Choroid plexus epithelial cell (primary cell): ENCODE data around the gene ATRIP.
A peak's percentile ranks its signal among the peaks of the same experiment; 100 is the strongest.

ENCODE experiments used
- DNase-seq: peaks from one replicate; pipeline ENCODE4 v3.0.0-alpha.2; 2010; ENCODE audit warnings: low read depth
- H3K4me3 ChIP-seq: 2 replicates; pipeline ENCODE4 v1.5.1; 2011; ENCODE audit warnings: low read depth, mild to moderate bottlenecking, control low read depth, low read length, moderate library complexity
- TF ChIP-seq, protein P1 (sequence below): conservative IDR thresholded peaks from 2 replicates; pipeline ENCODE4 v1.5.1; 2011; ENCODE audit warnings: low read depth, mild to moderate bottlenecking, control low read depth, inconsistent platforms, low read length, moderate library complexity

Gene ATRIP

DNA sequence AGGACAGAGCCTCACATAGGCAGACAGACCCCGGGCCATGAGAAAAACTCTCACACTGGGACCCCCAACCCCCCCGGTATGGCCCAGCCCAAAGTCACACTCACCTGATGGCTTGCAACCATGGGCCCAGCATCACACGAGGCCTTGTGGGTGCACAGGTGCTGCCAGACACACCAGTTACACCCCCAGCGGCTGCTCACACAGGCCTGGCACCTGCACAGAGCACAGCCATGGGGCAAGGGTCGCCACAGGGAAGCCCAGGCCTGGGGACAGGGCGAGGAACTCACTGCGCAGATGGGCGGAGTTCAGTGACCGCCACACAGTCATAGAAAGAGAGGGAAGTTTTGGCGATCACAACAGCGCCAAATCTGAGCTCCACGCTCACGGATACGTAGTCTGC is 26.0 kb upstream of the ATRIP start:
- DNase-seq, result no peak
- H3K4me3 ChIP-seq, result no peak overlapping the region
- TF ChIP-seq, protein P1, sequence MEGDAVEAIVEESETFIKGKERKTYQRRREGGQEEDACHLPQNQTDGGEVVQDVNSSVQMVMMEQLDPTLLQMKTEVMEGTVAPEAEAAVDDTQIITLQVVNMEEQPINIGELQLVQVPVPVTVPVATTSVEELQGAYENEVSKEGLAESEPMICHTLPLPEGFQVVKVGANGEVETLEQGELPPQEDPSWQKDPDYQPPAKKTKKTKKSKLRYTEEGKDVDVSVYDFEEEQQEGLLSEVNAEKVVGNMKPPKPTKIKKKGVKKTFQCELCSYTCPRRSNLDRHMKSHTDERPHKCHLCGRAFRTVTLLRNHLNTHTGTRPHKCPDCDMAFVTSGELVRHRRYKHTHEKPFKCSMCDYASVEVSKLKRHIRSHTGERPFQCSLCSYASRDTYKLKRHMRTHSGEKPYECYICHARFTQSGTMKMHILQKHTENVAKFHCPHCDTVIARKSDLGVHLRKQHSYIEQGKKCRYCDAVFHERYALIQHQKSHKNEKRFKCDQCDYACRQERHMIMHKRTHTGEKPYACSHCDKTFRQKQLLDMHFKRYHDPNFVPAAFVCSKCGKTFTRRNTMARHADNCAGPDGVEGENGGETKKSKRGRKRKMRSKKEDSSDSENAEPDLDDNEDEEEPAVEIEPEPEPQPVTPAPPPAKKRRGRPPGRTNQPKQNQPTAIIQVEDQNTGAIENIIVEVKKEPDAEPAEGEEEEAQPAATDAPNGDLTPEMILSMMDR, result no peak

- TF ChIP-seq, protein P1, result peak; percentile 26
- DNase-seq, result no peak
- H3K4me3 ChIP-seq, result no peak overlapping the region
Measured at GRCh38 chr3:48422272-48422671, 24.3 kb upstream of the ATRIP start.

GRCh38 chr3:48422681-48423080 is 23.9 kb upstream of the ATRIP start:
- DNase-seq, result no peak
- H3K4me3 ChIP-seq, result no peak overlapping the region
- TF ChIP-seq, protein P1, result no peak

- no peak overlapping the region for H3K4me3 ChIP-seq
- TF ChIP-seq, protein P1, result no peak
- no peak for DNase-seq
Measured at GRCh38 chr3:48423241-48423882, 23.2 kb upstream of the ATRIP start.

GRCh38 chr3:48423883-48424695 is 22.4 kb upstream of the ATRIP start:
- H3K4me3 ChIP-seq, result no peak overlapping the region
- TF ChIP-seq, protein P1, result no peak
- no peak for DNase-seq

DNA sequence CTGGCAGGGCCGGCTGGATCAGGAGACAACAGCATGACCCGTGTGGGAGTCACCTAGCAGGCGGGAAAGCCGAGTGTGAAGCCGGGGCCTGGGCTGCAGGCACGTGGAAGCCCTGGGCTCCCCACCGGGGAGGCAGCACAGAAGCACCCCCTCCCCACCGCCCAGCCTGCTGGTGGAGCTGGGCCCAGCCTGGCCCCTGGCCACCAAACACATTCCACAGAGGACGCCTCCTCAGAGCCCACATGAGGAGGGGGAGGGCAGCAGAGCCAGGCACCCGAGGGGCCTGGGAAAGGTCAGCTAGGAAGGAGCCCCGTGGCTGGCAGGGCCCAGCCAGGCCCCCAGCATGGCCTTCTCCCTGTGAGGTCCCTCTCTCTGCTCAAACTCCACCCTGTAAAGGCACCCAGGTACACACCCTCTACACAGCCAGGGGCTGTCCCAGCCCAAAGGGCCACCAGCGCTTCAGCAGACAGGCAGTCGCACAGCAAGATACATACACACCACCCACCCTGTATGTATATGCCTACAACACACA is 21.2 kb upstream of the ATRIP start:
- H3K4me3 ChIP-seq, result no peak overlapping the region
- TF ChIP-seq, protein P1, result no peak
- DNase-seq, result peak; percentile 47
